Sigmoid colon (tissue), 4 donors: ENCODE results near the gene TFEB.

Experiments used
- CTCF ChIP-seq, 4 experiments: fragments of 450-650 bp in 3 of 4; fragments of 200-600 bp in 1 of 4; IDR thresholded peaks; one replicate each; pipeline ENCODE4 v1.5.1; 2016 to 2019; ENCODE audit warnings: antibody characterized with exemption in 4 of 4, mild to moderate bottlenecking in 3 of 4, moderate library complexity in 2 of 4
- EP300 ChIP-seq, 4 donors: sonication (generic); formaldehyde crosslinking; IDR thresholded peaks; one replicate each; pipeline ENCODE4 v1.6.1; 2017; ENCODE audit warnings: antibody characterized with exemption in 4 of 4
- POLR2A ChIP-seq, 2 donors: fragments of 450-650 bp; IDR thresholded peaks; one replicate each; pipeline ENCODE4 v1.6.1; 2016; ENCODE audit warnings: antibody characterized with exemption in 2 of 2, mild to moderate bottlenecking in 2 of 2, moderate library complexity in 2 of 2
- POLR2AphosphoS5 ChIP-seq, 4 donors: sonication (generic); formaldehyde crosslinking; IDR thresholded peaks; one replicate each; pipeline ENCODE4 v1.6.1; 2017; ENCODE audit warnings: antibody characterized with exemption in 4 of 4

GRCh38 chr6:41719436-41720261 lies 15.8 kb downstream of the TFEB start:
- TF ChIP-seq POLR2A (IDR thresholded peaks at IDR 0.05) (no peak), CTCF (IDR thresholded peaks at IDR 0.05) (no peak), EP300 (IDR thresholded peaks at IDR 0.05) (no peak), POLR2AphosphoS5 (IDR thresholded peaks at IDR 0.05) (no peak)
